WTC11 (cell line): ENCODE data around the gene FALEC.

ENCODE experiments used
- CBFB ChIP-seq: sonication (generic); formaldehyde crosslinking; IDR thresholded peaks from 2 replicates; pipeline ENCODE4 v1.8.1; 2022; ENCODE audit warnings: mild to moderate bottlenecking, low read depth, missing genetic modification reagents
- CTCF ChIP-seq: fragments of 200-600 bp; IDR thresholded peaks from 2 replicates; pipeline ENCODE4 v1.8.0; 2022; ENCODE audit warnings: antibody characterized with exemption
- HMGXB4 ChIP-seq: sonication (generic); formaldehyde crosslinking; IDR thresholded peaks from 2 replicates; pipeline ENCODE4 v1.8.1; 2023; ENCODE audit warnings: mild to moderate bottlenecking, moderate library complexity, missing genetic modification reagents
- MAX ChIP-seq: sonication (generic); formaldehyde crosslinking; IDR thresholded peaks from 2 replicates; pipeline ENCODE4 v1.8.0; 2022; ENCODE audit warnings: mild to moderate bottlenecking, missing genetic modification reagents
- NFATC4 ChIP-seq: fragments of 250-450 bp; sonication (Bioruptor Pico); IDR thresholded peaks from 2 replicates; pipeline ENCODE4 v1.9.0; 2021; ENCODE audit warnings: mild to moderate bottlenecking
- TEAD4 ChIP-seq: sonication (generic); formaldehyde crosslinking; IDR thresholded peaks from 2 replicates; pipeline ENCODE4 v1.8.0; 2022; ENCODE audit warnings: mild to moderate bottlenecking, missing genetic modification reagents
- ZNF121 ChIP-seq: sonication (generic); formaldehyde crosslinking; IDR thresholded peaks from 2 replicates; pipeline ENCODE4 v1.8.0; 2023; ENCODE audit warnings: missing genetic modification reagents

- TF ChIP-seq TEAD4 (CRISPR knock-in tag) = no peak
- no peak for TF ChIP-seq CTCF
- TF ChIP-seq HMGXB4 (CRISPR knock-in tag) = no peak
- TF ChIP-seq NFATC4 (CRISPR knock-in tag) = no peak
- no peak; the same call in 1 of the 2 replicates for TF ChIP-seq ZNF121 (CRISPR knock-in tag)
- no peak for TF ChIP-seq CBFB (CRISPR knock-in tag)
- no peak for TF ChIP-seq MAX (CRISPR knock-in tag)
These were observed 39.8 kb downstream of the FALEC start for GRCh38 chr1:150555198-150555970.
